ENCODE data around the gene ZFR2. TPM values are rescaled to one million over a fixed set of nuclear protein-coding genes. Genes with fewer than 3 reads are reported as not detected.

ZFR2 gene
- total and polyA plus RNA-seq, 2 of the 8 experiments (the other 6 are each of a cell fraction or from before 2014, with no cell fraction given) = 14.5 to 28.4 TPM

DNA sequence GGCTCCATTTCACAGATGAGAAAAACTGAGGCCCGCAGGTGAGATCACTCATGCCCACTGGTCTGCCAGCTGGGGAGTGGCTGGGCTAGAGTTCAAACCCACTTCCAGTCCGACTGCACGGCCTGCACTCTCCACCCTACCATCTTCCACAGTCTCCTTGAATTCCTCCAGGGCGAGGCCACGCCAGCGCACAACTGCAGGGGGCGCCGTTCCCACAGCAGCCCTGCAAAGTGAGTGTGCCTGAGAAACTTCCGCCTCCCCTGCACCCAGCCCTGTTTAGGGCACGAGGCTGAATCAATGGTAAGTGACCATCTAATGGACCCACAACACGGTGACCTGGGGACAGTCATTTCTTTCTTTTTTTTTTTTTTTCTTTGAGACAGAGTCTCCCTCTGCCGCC lies 10.8 kb upstream of the ZFR2 start:
- Histone ChIP-seq H4K8ac (ENCODE audit: extremely low read depth, insufficient read depth, low read length) (no peak overlapping the region), H2BK120ac (replicated peaks; ENCODE audit: low read depth, low read length) (no peak overlapping the region), H2BK15ac (ENCODE audit: low read length) (no peak overlapping the region), H3K79me1 (ENCODE audit: low read depth, low read length) (peaks cover 7% of the 10 kb centered on the region), H3K36me3 (ENCODE audit: control insufficient read depth in 2 of 4, insufficient read depth in 4 of 4, low read length in 3 of 4) (peaks cover 0 to 5% (median 2%) of the 10 kb centered on the region in 4 experiments; a peak in 2 of 8 replicates), H3K4me2 (ENCODE audit: insufficient read depth in 1 of 2, low read depth in 2 of 2, low read length in 2 of 2) (peak overlapping the region in 1 of 2 experiments; percentile 96; a peak in 1 of 4 replicates), H3K79me2 (ENCODE audit: control insufficient read depth in 1 of 2, insufficient read depth in 2 of 2, low read length in 2 of 2) (peaks cover 0 to 2% of the 10 kb centered on the region in 2 experiments; a peak in 1 of 4 replicates), H3K4me3 (ENCODE audit: extremely low read depth in 1 of 4, insufficient read depth in 2 of 4, low read depth in 3 of 4, low read length in 4 of 4) (no peak overlapping the region), H2AFZ (ENCODE audit: low read length) (no peak overlapping the region), H2BK20ac (ENCODE audit: low read length) (no peak overlapping the region), H2AK5ac (ENCODE audit: low read depth, low read length) (no peak overlapping the region), H4K20me1 (replicated peaks in 1 of 2; ENCODE audit: control insufficient read depth in 1 of 2, insufficient read depth in 2 of 2, low read length in 2 of 2) (no peaks in the 10 kb centered on the region), H2BK5ac (ENCODE audit: low read depth, low read length) (no peak overlapping the region), H3K9ac (replicated peaks in 1 of 4; ENCODE audit: extremely low read depth in 1 of 4, low read depth in 3 of 4, low read length in 3 of 4) (no peak overlapping the region), H3K23me2 (ENCODE audit: low read depth, low read length) (peaks cover 9% of the 10 kb centered on the region; the same call in 1 of the 2 replicates), H3K23ac (ENCODE audit: insufficient read length) (no peak overlapping the region), H2BK12ac (ENCODE audit: low read depth, low read length) (no peak overlapping the region), H3K56ac (replicated peaks; ENCODE audit: insufficient read length, low read depth, low read length) (no peak overlapping the region), H4K91ac (replicated peaks; ENCODE audit: insufficient read length, low read length) (no peak overlapping the region), H3K18ac (ENCODE audit: extremely low read depth, low read length) (no peak overlapping the region), H3K14ac (ENCODE audit: insufficient read length) (no peak overlapping the region), H3K9me3 (ENCODE audit: insufficient read depth in 2 of 2, low read depth in 1 of 2, low read length in 1 of 2) (no peaks in the 10 kb centered on the region), H3K27me3 (replicated peaks in 1 of 4; ENCODE audit: control insufficient read depth in 3 of 4, extremely low read depth in 1 of 4, insufficient read depth in 3 of 4, low read length in 3 of 4) (no peaks in the 10 kb centered on the region; a peak in 1 of 7 replicates), H3K27ac (ENCODE audit: low read depth, low read length) (no peak overlapping the region), H4K5ac (ENCODE audit: insufficient read length, low read depth, low read length) (no peak overlapping the region), H3K4ac (replicated peaks; ENCODE audit: insufficient read length, low read depth, low read length) (no peak overlapping the region), H3K4me1 (replicated peaks in 1 of 4; ENCODE audit: control insufficient read depth in 3 of 4, insufficient read depth in 4 of 4, low read length in 3 of 4) (peaks cover 0 to 4% (median 0%) of the 10 kb centered on the region in 4 experiments; a peak in 2 of 7 replicates)
- POLR2A ChIA-PET (ENCODE audit: partially characterized antibody) = interaction anchor here (1.4 to 2.1 kb wide), 4 partner anchors 8 to 98 kb away, joined by 3 to 19 read pairs (median 5); partner anchors contain the start of gene NMRK2
- WGBS, 2 experiments (ENCODE audit: extremely low coverage in 1 of 2, insufficient coverage in 1 of 2, insufficient read length in 1 of 2, insufficient replicate concordance in 2 of 2, low coverage in 1 of 2, low lambda C conversion rate in 2 of 2, missing lambda C conversion rate in 1 of 2) = 77% methylated on average over 11 of the region's 12 CpGs; no CpG with 5 or more reads in 1 of the 2 experiments
- FAIRE-seq = no peak
- CTCF ChIA-PET (ENCODE audit: partially characterized antibody) = interaction anchor here (0.7 kb wide), 1 partner anchor 16 kb away, joined by 3 read pairs; no protein-coding TSS in a partner anchor
- TF ChIP-seq, protein P1, sequence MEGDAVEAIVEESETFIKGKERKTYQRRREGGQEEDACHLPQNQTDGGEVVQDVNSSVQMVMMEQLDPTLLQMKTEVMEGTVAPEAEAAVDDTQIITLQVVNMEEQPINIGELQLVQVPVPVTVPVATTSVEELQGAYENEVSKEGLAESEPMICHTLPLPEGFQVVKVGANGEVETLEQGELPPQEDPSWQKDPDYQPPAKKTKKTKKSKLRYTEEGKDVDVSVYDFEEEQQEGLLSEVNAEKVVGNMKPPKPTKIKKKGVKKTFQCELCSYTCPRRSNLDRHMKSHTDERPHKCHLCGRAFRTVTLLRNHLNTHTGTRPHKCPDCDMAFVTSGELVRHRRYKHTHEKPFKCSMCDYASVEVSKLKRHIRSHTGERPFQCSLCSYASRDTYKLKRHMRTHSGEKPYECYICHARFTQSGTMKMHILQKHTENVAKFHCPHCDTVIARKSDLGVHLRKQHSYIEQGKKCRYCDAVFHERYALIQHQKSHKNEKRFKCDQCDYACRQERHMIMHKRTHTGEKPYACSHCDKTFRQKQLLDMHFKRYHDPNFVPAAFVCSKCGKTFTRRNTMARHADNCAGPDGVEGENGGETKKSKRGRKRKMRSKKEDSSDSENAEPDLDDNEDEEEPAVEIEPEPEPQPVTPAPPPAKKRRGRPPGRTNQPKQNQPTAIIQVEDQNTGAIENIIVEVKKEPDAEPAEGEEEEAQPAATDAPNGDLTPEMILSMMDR (IDR thresholded peaks at IDR 0.05; ENCODE audit: control extremely low read depth in 1 of 3, insufficient read depth in 1 of 3, low read depth in 1 of 3, low read length in 3 of 3) = peak; percentile 39 to 81 (median 68)
- TF ChIP-seq RAD21 (IDR thresholded peaks at IDR 0.05 in 1 of 2, conservative IDR thresholded peaks at IDR 0.05 in 1 of 2; ENCODE audit: low read depth in 2 of 2, low read length in 2 of 2) (peak; percentile 38 to 53; a peak in 3 of 4 replicates), NANOG (IDR thresholded peaks at IDR 0.05; ENCODE audit: insufficient read depth, low read depth, low read length, poor library complexity, severe bottlenecking) (no peak), CBX8 (IDR thresholded peaks at IDR 0.05; ENCODE audit: borderline replicate concordance, low read depth, low read length) (no peak)
- peak in 1 of 2 experiments; percentile 64 for DNase-seq (ENCODE audit: low read depth in 1 of 2, low spot score in 2 of 2)

Measured in H1 (cell line).